DLD1 (cell line): ENCODE data around the gene OR10Z1.

ENCODE experiments used
- in situ Hi-C: cut with HindIII; loops from 2 replicates; pipeline ENCODE4 v1.10.0; 2017; ENCODE audit warnings: low sequenced_read_pairs

OR10Z1 gene

GRCh38 chr1:158604968-158605367 is at the start of gene OR10Z1:
Gene OR10Z1 (plus strand): TSS chr1:158605268. CDS start chr1:158606439, 1,171 bp downstream.
- in situ Hi-C loops, result no loop called here

- in situ Hi-C loops, result no loop called here
Measured at GRCh38 chr1:158559696-158560095, 45.4 kb upstream of the OR10Z1 start.

DNA sequence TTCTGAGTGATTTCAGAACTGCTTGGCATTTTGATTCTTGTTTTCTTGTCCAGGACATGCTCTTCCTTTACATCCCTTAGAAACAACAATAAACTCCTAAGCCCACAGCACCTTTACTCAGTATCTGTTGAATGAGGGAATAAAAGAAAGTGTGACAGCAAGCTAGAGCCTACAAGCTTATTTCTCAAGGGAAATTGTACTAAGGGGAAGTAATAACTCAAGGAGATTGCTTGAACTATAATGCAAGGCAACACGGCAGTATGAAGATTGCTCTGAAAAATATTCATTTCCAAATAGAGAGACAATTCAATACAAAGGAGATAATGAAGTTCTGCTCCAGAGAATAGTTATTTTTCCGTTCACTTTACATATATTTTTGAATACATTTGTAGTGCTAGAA is 41.2 kb upstream of the OR10Z1 start:
- in situ Hi-C loops, result no loop called here

- in situ Hi-C loops, result no loop called here
Measured at GRCh38 chr1:158564608-158565007, 40.5 kb upstream of the OR10Z1 start.

DNA sequence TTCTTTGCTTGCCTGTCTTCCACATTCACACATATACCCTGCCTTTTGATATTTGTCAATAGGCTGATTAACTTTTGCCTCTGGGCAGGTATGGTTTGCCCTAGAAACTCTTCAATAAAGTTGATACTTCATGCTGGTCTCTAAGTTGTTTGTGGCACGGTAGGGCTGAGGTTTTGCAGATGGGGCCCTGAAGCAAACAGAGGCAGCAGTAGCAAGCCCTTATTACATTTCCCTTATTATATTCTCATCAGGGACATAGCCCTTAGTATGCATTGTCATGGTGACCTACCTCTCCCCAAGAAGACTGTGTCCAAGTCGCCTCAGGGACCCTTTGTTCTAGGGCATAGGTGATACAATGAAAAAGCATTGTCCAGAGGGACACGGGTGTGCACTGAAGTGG is 34.6 kb upstream of the OR10Z1 start, which contains the start of gene OR6P1:
TSS of gene OR6P1 (minus strand) at position 101 of the 400 bp plus-strand sequence. CDS start 6,976 bp downstream, outside the sequence.
- in situ Hi-C loops, result no loop called here

GRCh38 chr1:158572226-158572625 is 32.8 kb upstream of the OR10Z1 start:
- in situ Hi-C loops, result no loop called here

- in situ Hi-C loops, result no loop called here
Measured at GRCh38 chr1:158577561-158577960, 27.5 kb upstream of the OR10Z1 start.

- in situ Hi-C loops, result no loop called here
Measured at GRCh38 chr1:158579733-158580132, 25.3 kb upstream of the OR10Z1 start, which contains the start of gene OR10X1. Gene OR10X1 (minus strand): TSS chr1:158579899. CDS start chr1:158579899, 0 bp downstream.

GRCh38 chr1:158583962-158584361 is 21.1 kb upstream of the OR10Z1 start:
- in situ Hi-C loops, result no loop called here

DNA sequence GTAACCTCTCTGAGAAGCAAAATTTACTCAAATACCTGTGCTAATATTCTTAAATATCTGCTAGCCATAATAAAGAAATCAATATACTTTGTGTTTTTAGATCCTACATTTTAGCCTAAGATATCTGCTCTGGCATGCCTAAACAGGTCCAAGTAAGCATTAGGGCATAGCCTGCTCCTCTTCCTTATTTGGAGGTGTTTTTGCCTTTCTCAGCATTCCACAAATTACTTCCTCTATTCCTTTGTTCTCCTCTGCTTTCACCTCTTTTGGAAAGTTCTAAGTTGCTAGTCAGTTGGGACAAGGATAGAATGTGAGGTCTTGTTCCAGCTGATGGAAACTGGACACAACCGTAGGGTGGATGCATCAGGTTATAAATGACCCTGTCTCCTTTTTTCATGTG is 18.1 kb upstream of the OR10Z1 start:
- in situ Hi-C loops, result no loop called here

DNA sequence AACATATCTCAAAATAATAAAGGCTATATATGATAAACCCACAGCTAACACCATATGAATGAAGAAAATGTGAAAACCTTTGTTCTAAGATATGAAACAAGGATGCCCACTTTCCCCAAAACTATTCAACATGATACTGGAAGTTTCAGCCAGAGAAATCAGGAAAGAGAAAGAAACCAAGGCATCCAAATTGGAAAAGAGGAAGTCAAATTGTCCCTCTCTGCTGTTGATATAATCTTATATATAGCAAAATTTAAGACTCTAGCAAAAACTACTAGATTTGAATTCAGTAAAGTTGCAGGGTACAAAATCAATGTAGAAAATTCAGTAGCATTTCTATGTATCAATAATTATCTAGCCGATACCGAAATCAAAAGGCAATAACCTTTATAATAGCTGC is 4.3 kb upstream of the OR10Z1 start:
- in situ Hi-C loops, result no loop called here

DNA sequence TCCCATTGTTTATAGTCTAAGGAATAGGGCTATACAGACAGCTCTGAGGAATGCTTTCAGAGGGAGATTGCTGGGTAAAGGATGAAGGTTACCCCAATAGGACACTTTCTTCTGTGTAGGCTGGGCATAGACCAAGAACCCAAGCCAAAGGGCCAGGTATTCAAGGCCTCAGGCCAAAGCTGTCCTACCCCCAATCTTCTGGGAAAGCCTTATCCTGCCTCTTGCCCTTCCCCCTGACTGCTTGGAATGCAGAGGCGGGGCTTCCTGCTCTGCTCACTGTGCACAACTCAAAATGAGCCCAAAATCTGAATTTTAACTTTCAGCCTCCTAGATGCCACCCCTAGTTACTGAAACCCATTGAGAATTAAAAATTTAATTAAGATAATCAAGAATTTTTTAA is 2.2 kb downstream of the OR10Z1 start:
- in situ Hi-C loops, result no loop called here

DNA sequence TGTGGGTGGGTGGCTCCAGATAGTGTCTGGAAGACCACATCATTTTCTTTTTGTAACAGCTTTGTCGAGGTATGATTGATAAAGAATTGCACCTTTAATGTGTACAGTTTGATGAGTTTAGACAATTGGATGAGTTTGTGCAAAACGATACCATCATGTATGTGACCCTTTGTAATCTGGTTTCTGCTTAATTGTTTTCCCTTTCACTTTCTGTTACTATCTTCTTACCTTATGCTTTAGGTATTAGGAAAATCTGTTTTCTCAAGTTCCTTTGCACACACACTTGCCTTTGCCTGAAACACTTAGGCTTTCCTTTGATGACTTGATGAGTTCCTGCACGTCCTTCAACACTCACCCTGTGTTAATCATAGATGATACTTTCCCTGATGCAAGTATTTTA is 6.8 kb downstream of the OR10Z1 start:
- in situ Hi-C loops, result no loop called here

DNA sequence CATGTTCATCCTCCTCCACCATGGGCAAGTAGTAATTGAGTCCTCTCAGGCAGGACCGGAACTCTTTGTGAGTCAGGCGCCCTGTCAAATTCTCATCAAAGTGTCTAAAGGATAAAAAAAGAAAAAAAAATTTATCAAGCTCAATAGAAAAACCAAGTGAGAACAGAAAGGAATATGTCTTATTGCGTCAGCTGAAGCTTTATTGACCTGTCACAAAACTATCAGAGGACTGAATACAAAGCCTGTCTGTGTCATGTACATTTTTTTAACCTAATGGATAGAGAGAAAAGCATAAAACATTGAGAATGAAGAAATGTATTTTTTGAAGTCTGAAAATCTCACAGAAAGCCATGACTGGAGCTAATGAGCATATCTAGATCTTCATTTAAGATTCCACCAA is 8.7 kb downstream of the OR10Z1 start:
- in situ Hi-C loops, result no loop called here

DNA sequence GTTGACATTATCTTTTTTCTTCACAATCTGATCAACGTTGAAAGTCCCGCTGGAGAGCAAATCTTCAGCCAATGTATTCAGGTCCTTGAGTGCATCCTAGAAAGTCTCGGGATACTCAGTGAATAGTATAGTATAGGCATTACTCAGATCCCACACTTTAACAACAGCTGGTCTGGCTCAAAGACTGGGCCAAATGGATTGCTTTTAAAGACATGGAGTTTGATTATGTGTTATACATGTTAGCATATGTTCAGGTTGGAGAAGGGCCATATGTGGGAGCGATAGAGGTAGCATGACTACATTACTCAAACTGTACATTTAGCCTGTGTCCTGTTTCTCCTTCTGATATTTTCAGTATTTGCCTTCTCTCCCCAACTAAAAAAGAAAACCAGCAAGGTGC is 33.1 kb downstream of the OR10Z1 start:
- in situ Hi-C loops, result no loop called here

DNA sequence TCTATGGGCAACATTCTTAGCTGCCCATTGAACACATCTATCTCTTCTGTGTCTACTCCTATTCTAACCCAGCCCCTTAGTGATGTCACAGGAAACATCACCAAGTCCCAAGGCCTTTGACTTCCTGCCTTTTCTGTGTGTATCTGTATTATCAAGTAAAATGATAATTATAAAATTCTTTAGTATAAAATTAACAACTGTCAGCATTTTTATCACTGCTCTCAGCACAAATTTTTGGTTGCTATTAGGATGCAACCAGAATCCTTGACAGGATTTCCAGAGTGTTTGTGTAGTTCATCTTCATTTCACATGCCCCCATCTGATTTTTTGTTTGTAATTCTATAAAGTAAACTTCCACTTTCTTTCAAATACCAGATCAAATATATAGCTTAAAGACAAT is 33.8 kb downstream of the OR10Z1 start:
- in situ Hi-C loops, result no loop called here

DNA sequence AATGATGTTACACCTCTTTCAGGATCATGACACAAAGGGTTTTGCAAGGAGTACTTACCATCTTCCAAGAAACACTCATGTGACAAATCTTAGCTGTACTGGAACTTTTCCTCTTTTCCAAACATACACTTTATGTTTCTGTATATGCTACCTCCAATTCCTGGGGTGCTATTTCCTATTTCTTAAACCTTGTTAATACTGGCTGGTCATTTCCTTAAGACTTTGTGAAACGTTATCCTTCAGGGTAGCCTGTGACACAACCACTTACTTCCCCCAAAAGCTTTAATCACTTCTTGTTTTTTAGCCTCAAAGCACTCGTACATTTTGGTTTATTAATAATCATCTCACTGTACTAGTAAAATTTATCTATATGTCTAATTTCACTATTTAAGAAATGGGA is 39.4 kb downstream of the OR10Z1 start:
- in situ Hi-C loops, result no loop called here

- in situ Hi-C loops, result no loop called here
Measured at GRCh38 chr1:158646465-158646864, 41.4 kb downstream of the OR10Z1 start.

DNA sequence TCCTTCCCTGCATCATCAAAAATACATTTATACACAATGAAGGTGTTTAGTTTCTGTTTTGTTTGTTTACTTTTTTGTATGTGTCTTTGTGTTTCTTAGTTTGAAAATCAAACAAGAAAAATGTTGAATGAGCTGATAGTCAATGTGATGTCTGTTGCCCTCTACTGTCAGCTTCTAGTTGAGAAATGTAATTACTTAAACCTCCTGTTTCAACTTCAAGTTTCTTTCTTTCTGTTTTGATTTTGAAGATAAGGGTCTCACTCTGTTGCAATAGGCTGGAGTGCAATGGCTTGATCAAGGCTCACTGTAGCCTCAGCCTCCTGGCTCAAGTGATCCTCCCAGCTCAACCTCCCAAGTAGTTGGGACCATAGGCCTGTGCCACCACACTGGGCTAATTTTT is 44.0 kb downstream of the OR10Z1 start:
- in situ Hi-C loops, result no loop called here

DNA sequence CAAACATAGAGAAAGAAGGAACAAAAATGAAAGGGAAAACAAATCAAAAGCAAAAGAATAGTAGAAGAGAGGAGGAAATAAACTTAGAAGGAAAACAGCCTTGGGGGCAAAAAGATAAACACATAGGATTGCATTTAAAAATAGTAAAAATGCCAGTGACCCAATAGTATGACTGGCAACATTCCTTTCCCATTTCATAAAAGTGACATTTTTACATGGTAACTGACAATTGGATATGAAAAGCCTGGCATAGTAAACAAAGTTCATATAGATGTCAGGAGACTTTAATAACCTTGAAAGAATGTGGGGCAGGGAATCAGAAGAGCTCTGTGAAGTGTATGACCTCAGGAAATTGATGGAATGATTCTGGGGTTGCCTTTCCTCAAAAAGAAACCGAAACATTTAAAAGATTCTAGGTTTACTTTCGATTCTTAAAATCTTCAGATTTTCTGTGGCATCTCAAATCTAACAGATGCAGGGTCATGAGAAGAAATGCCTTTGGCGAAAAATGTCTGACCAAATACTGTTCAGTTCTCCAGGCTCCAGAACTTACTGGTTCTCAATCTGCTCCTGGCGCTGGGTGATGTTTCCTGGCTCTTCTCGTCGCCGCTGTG is 47.8 kb downstream of the OR10Z1 start:
- in situ Hi-C loops, result no loop called here

- in situ Hi-C loops, result no loop called here
Measured at GRCh38 chr1:158654086-158654485, 49.0 kb downstream of the OR10Z1 start.

DNA sequence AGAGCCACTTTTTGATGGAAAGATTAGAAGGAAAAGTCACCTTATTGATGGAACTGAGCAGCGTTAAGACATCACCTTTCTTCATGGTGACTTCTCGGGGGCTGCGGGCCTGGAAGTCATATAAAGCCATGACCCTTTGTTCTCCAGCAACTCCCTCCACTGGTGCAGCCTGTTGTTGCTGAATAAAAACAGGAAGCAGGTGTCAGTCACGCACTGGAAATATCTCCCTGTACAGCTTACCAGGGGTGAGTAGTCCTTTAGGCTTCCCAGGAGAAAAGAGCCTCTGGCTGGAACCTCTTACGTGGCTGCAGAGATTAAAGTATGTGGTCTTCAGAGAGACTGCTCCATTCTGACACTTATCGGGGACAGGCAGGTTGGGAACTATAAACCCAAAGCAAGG is 49.5 kb downstream of the OR10Z1 start:
- in situ Hi-C loops, result no loop called here
